MM.1S (cell line): ENCODE data around the gene MIEN1.

Source experiments
- CTCF ChIP-seq: fragments of 300-600 bp; sonication (generic); IDR thresholded peaks from 2 replicates; pipeline ENCODE4 v1.5.1; 2016; ENCODE audit warnings: antibody characterized with exemption, low read length, mixed read lengths
- EZH2 ChIP-seq: fragments of 300-600 bp; sonication (generic); optimal IDR thresholded peaks from 2 replicates; pipeline ENCODE3; 2017; ENCODE audit warnings: low read depth, mild to moderate bottlenecking, antibody characterized with exemption, low read length, mixed read lengths

GRCh38 chr17:39687101-39687545 lies 43.2 kb downstream of the MIEN1 start:
- TF ChIP-seq CTCF (no peak), EZH2 (no peak)
